GM12878 (cell line): ENCODE measurements around the gene SPON2. TPM values are rescaled to one million over a fixed set of nuclear protein-coding genes. Genes with fewer than 3 reads are reported as not detected.

ENCODE experiments used
- ATF2 ChIP-seq: IDR thresholded peaks from 2 replicates; pipeline ENCODE4 v1.6.1; 2012; ENCODE audit warnings: low read length, inconsistent platforms
- CEBPB ChIP-seq, 2 experiments: fragments of 150-350 bp in 1 of 2; IDR thresholded peaks; 2 replicates each; pipeline ENCODE4 v1.6.1; 2012 to 2014; ENCODE audit warnings: low read depth in 2 of 2, low read length in 2 of 2, borderline replicate concordance in 1 of 2, inconsistent platforms in 1 of 2
- DPF2 ChIP-seq: fragments of 450-650 bp; IDR thresholded peaks from 2 replicates; pipeline ENCODE4 v1.6.1; 2017; ENCODE audit warnings: mild to moderate bottlenecking
- HDAC2 ChIP-seq: fragments of 200-600 bp; sonication (generic); IDR thresholded peaks from 2 replicates; pipeline ENCODE4 v1.6.1; 2017
- IKZF1 ChIP-seq: fragments of 450-650 bp; conservative IDR thresholded peaks from 2 replicates; pipeline ENCODE4 v1.6.1; 2017; ENCODE audit warnings: antibody characterized with exemption, mild to moderate bottlenecking
- MAX ChIP-seq: IDR thresholded peaks from 2 replicates; pipeline ENCODE4 v1.6.1; 2012; ENCODE audit warnings: low read depth, low read length, improper control_type of control experiment
- NFIC ChIP-seq: IDR thresholded peaks from 2 replicates; pipeline ENCODE4 v1.6.1; 2012; ENCODE audit warnings: low read depth, mild to moderate bottlenecking, inconsistent platforms, low read length, moderate library complexity
- PBX3 ChIP-seq: IDR thresholded peaks from 2 replicates; pipeline ENCODE4 v1.6.1; 2011; ENCODE audit warnings: mild to moderate bottlenecking, low read depth, low read length, moderate library complexity; ENCODE audit not compliant: insufficient replicate concordance
- PRDM15 ChIP-seq: fragments of 450-650 bp; formaldehyde crosslinking; IDR thresholded peaks from 2 replicates; pipeline ENCODE4 v1.4.0; 2020; ENCODE audit warnings: mild to moderate bottlenecking, moderate library complexity
- RELB ChIP-seq: fragments of 450-650 bp; IDR thresholded peaks from 2 replicates; pipeline ENCODE4 v1.6.1; 2017; ENCODE audit warnings: low read depth, mild to moderate bottlenecking, moderate library complexity
- RFX5 ChIP-seq: IDR thresholded peaks from 2 replicates; pipeline ENCODE4 v1.6.1; 2011; ENCODE audit warnings: low read depth, low read length, improper control_type of control experiment
- SIN3A ChIP-seq: IDR thresholded peaks from 2 replicates; pipeline ENCODE4 v1.6.1; 2012; ENCODE audit warnings: low read depth, low read length, improper control_type of control experiment
- SKIL ChIP-seq: fragments of 450-650 bp; IDR thresholded peaks from 2 replicates; pipeline ENCODE4 v1.6.1; 2017; ENCODE audit warnings: mild to moderate bottlenecking, low read depth, inconsistent platforms; ENCODE audit not compliant: poor library complexity, severe bottlenecking
- SPI1 ChIP-seq: IDR thresholded peaks from 2 replicates; pipeline ENCODE4 v1.6.1; 2011; ENCODE audit warnings: low read depth, mild to moderate bottlenecking, low read length, moderate library complexity, borderline replicate concordance; ENCODE audit not compliant: insufficient read depth
- SREBF2 ChIP-seq: IDR thresholded peaks from 2 replicates; pipeline ENCODE4 v1.6.1; 2012; ENCODE audit warnings: mild to moderate bottlenecking, low read length
- polyA plus RNA-seq, 11 experiments: library from polyadenylated mRNA; depleted of rRNA in 4 of 11; unstranded in 6 of 11; stranded (reverse) in 5 of 11; fragments of >200 nt; fragmentation: Nextera tagmentation in 4 of 11; fragmentation: Illumina TruSeq in 1 of 11; extraction: Ambion mirVana in 4 of 11; extraction: Trizol in 1 of 11; gene quantifications; 1 replicate in 1 of 11; 2 replicates in 10 of 11; pipeline versions ENCODE4 v1.2.1 to v1.2.3, GENCODE V29; 2011 to 2016; ENCODE audit warnings: inconsistent platforms in 2 of 11, missing spikeins in 2 of 11, low read depth in 1 of 11
- total RNA-seq, 4 experiments: library from RNA; depleted of rRNA in 3 of 4; stranded (reverse); fragments of >200 nt in 3 of 4; fragmentation: Illumina TruSeq in 1 of 4; extraction: Trizol in 1 of 4; gene quantifications; 2 replicates each; pipeline versions ENCODE4 v1.2.1 to v1.2.3, GENCODE V29; 2013 to 2021

SPON2 gene
- total and polyA plus RNA-seq, 10 of the 15 experiments (the other 5 are each of a cell fraction or from before 2014, with no cell fraction given), result 1.1 to 11.2 (median 7.3) TPM

DNA sequence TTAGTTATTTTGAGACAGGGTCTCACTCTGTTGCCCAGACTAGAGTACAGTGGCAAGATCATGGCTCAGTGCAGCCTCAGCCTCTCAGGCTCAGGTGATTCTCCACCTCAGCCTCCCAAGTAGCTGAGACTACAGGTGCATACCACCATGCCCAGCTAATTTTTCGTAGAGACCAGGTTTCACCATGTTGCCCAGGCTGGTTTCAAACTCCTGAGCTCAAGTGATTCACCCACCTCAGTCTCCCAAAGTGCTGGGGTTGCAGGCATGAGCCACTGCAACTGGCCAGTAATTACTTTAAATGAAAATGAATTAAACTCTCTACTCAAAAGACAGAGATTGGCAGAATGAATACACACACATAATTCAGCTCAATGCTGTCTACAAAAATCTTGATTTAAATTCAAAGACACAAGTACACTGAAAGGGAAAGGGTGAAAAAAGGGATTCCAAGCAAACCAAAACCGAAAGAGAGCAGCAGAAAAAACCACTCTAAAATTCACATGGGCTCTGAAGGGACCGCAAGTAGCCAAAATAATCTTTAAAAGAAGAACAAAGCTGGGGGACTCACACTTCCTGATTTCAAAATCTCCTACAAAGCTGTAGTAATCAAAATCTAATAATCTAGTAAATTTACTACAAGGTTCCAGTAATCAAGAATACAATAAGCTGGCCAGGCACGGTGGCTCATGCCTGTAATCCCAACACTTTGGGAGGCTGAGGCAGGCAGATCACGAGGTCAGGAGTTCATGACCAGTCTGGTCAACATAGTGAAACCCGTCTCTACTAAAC, 11.8 kb upstream of the SPON2 start (continued):
- TF ChIP-seq SPI1, result peak; percentile 66; the same call in 1 of the 2 replicates
- TF ChIP-seq PRDM15, result no peak
- no peak for TF ChIP-seq HDAC2
- 0 out of 2 replicates have a peak, but pooled peaks have one; percentile 40 for TF ChIP-seq NFIC
- peak; percentile 45; the same call in 1 of the 2 replicates for TF ChIP-seq IKZF1
- TF ChIP-seq SIN3A, result no peak
- peak; percentile 85 for TF ChIP-seq SKIL
- no peak for TF ChIP-seq DPF2
- TF ChIP-seq MAX, result no peak
- TF ChIP-seq SREBF2, result no peak
- TF ChIP-seq RFX5, result no peak
- no peak for TF ChIP-seq CEBPB (IDR thresholded peaks at IDR 0.05; ENCODE audit: borderline replicate concordance in 1 of 2, low read depth in 2 of 2, low read length in 2 of 2)
- no peak for TF ChIP-seq PBX3
- peak; percentile 58 for TF ChIP-seq RELB
- peak; percentile 22; the same call in 1 of the 2 replicates for TF ChIP-seq ATF2
